ENCODE measurements around the gene B4GALT6.

Gene B4GALT6

DNA sequence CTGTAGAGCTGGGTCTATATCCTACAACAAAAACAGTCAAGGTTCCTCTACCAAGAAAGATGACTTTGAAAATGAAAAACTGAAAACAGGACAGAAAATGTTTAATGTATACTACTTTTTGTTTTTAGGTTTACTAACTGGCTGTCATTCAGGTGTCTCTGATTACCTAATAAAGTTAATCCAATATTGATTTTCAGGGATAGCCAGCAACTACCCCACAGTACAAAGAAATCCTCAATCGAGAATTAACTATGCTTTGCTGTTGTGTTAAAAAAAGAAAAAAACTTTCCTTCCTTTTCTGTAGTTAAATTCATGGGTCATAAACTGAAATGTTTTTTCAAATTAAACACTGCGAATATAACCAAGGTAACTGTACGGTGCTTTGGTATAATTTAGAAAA, 46.9 kb downstream of the B4GALT6 start:
- no peaks in the 10 kb centered on the region for H3K9me3 Mint-ChIP-seq (ENCODE audit: low read depth)
- H3K27ac Mint-ChIP-seq = no peak overlapping the region
- no peak overlapping the region for H3K4me3 Mint-ChIP-seq
- H3K36me3 Mint-ChIP-seq = peaks cover 2% of the 10 kb centered on the region
- H3K27me3 Mint-ChIP-seq = peaks cover 6% of the 10 kb centered on the region
- peaks cover 5% of the 10 kb centered on the region for H3K4me1 Mint-ChIP-seq (ENCODE audit: low read depth)

DNA sequence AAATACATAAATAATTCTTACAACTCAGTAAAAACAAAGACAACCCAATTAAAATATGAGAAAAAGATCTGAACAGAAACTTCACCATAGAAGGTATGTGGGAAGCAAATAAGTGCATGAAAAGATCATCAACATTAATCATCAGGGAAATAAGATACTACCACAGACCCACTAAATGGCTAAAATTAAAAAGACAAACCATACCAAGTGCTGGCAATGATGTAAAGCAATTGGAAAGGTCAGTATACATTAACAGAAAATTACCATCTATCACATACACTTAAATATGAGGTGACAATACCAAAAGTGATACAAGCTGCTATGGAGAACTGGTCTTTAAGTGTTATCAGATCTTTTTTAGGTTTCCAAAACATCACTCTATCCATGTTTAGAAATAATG, 48.0 kb downstream of the B4GALT6 start:
- Mint-ChIP-seq H3K4me1 (ENCODE audit: low read depth) (peaks cover 5% of the 10 kb centered on the region), H3K4me3 (no peak overlapping the region)

DNA sequence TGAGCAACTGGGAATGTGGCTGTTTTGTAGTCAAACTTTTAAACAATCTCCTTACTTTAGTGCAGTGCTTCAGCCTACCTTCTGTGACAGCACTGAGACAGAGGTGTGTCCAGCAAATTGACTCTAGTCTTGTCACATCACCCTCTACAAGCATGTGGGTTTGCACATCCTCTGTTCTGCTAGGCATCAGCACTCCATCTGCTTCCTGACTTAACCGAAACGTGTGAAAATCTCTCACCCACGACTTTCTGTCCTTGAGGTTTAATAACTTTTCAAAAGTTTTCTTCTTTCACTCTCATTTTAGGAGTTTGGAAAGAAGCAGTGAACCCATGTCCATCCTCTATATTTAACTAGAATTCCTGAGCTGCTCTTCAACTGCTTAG, 50.1 kb downstream of the B4GALT6 start:
- H3K27me3 Mint-ChIP-seq = peaks cover 6% of the 10 kb centered on the region
- peaks cover 5% of the 10 kb centered on the region for H3K4me1 Mint-ChIP-seq (ENCODE audit: low read depth)
- no peak overlapping the region for H3K27ac Mint-ChIP-seq
- H3K4me3 Mint-ChIP-seq = no peak overlapping the region
- H3K36me3 Mint-ChIP-seq = peaks cover 2% of the 10 kb centered on the region
- H3K9me3 Mint-ChIP-seq (ENCODE audit: low read depth) = no peaks in the 10 kb centered on the region

More for the DNA sequence above, 48.0 kb downstream of the B4GALT6 start:
- Mint-ChIP-seq H3K36me3 (peaks cover 2% of the 10 kb centered on the region), H3K27me3 (peaks cover 6% of the 10 kb centered on the region), H3K27ac (no peak overlapping the region), H3K9me3 (ENCODE audit: low read depth) (no peaks in the 10 kb centered on the region)

DNA sequence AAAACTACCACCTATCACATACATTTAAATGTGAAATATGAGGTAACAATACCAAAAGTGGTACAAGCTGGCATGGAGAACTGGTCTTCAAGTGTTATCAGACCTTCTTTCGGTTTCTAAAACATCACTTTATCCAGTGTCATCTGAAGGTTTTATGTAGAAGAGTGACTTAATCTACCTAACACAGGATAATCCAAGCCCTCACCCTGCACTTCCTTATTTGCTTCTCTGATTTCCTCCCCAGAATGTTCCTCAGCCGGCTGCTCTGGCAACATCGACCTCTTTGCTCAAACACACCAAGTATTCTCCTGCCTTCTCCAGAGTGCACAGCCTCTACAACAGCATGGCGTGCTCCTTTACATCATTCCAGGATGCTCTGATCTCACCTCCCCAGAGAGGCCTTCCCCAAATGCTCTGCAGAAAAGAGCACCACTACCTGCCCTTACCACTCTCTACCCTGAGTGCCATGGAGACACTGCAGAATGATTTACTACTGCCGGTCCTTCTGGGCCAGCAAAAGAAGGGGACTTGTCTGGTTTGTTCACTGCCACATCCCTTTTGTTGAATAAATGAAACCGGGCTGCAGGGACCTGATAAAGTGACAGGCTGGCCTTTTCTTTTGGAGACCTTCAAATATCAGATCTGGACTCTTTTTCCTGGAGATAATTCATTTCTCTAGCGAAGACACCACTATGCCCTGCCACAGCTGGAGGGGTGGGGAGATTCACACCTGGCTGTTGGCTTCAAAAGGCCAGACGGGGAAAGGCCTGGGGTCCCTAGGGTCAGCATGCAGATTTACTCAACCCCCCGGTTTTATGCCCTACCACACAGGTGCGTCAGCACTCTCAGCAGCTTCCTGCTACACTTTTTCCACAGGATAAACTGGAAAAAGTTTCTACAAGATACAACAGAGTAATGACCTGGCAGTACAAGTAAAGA, 50.7 kb downstream of the B4GALT6 start:
- peaks cover 6% of the 10 kb centered on the region for H3K27me3 Mint-ChIP-seq
- no peak overlapping the region for H3K27ac Mint-ChIP-seq
- no peak overlapping the region for H3K4me3 Mint-ChIP-seq

DNA sequence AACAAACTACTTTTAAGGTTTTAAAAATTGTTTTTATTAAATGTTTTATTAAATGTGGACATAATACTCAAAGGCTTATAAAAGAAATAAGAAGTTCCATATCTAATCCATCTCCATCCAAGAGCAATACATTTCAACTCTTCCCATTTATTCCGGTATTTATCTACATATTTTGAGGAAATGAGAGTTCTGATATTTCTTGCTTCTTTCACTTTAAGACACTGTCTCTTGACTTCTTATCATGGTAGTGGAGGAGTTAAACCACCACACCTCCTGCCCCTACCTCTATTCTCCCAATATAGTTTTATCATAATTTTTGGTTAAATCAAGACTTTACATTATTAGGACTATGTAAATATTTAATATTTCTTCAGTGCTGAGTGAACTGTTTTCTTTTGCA, 52.0 kb downstream of the B4GALT6 start:
- H3K4me3 Mint-ChIP-seq = no peak overlapping the region
- H3K9me3 Mint-ChIP-seq (ENCODE audit: low read depth) = no peaks in the 10 kb centered on the region
- H3K27me3 Mint-ChIP-seq = peaks cover 6% of the 10 kb centered on the region
- H3K27ac Mint-ChIP-seq = no peak overlapping the region
- H3K4me1 Mint-ChIP-seq (ENCODE audit: low read depth) = peaks cover 5% of the 10 kb centered on the region
- peaks cover 2% of the 10 kb centered on the region for H3K36me3 Mint-ChIP-seq

More for the DNA sequence above, 50.7 kb downstream of the B4GALT6 start:
- peaks cover 2% of the 10 kb centered on the region for H3K36me3 Mint-ChIP-seq
- H3K4me1 Mint-ChIP-seq (ENCODE audit: low read depth) = peaks cover 5% of the 10 kb centered on the region
- no peaks in the 10 kb centered on the region for H3K9me3 Mint-ChIP-seq (ENCODE audit: low read depth)

DNA sequence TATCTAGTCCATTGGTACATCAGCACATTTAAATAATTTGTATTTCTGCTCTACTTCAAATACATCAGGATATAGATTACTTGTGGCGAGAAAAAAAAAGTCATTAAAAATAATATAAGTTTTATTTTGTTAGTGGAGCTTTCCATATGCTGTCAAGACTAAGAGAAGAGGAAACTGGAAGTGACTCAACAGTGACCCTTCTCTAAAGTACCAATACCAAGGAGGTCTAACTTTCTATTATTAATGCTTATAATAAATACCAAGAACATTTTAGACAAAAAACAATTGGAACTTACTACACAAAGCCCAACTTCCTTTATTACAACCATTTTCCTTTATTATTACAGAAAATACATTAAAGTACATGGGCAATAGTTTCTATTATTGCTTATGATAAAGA, 52.9 kb downstream of the B4GALT6 start:
- peaks cover 2% of the 10 kb centered on the region for H3K36me3 Mint-ChIP-seq
- no peak overlapping the region for H3K27ac Mint-ChIP-seq

DNA sequence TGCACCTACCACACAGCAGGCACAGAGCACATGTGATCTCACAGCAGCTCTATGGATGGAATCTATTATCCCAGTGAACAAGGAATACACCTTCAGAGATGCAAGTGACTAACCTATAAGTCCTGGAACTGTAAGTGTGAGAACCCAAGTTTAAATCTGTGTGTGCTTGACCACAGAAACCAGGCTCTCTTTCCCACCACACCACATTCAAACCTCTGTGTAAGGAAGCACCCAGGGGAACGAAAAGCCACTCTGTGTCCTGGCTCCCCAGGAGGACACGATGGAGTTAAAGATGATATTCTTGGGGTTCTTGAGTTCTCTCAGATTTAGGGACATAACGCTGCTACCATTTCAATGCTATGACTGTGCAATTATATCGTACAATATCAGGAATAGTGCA, 53.8 kb downstream of the B4GALT6 start:
- peaks cover 3% of the 10 kb centered on the region for H3K27me3 Mint-ChIP-seq
- H3K36me3 Mint-ChIP-seq = no peaks in the 10 kb centered on the region
- H3K27ac Mint-ChIP-seq = no peak overlapping the region
- H3K4me1 Mint-ChIP-seq (ENCODE audit: low read depth) = peaks cover 5% of the 10 kb centered on the region
- no peak overlapping the region for H3K4me3 Mint-ChIP-seq
- no peaks in the 10 kb centered on the region for H3K9me3 Mint-ChIP-seq (ENCODE audit: low read depth)

More for the DNA sequence above, 52.9 kb downstream of the B4GALT6 start:
- Mint-ChIP-seq H3K27me3 (peaks cover 6% of the 10 kb centered on the region), H3K4me3 (no peak overlapping the region), H3K4me1 (ENCODE audit: low read depth) (peaks cover 5% of the 10 kb centered on the region), H3K9me3 (ENCODE audit: low read depth) (no peaks in the 10 kb centered on the region)

DNA sequence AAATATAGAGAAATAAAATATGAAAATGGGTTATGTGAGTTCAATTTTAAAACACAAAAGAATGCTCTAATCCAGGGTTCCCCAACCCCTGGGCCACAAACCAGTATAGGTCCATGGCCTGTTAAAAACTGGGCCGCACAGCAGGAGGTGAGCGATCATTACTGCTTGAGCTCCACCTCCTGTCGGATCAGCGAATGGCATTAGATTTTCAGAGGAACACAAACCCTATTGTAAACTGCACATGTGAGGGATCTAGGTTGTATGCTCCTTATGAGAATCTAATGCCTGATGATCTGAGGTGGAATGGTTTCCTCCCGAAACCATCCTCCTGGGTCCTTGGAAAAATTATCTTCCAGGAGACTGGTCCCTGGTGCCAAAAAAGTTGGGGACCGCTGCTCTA, 58.0 kb downstream of the B4GALT6 start:
- H3K27me3 Mint-ChIP-seq = peaks cover under 1% of the 10 kb centered on the region
- no peaks in the 10 kb centered on the region for H3K36me3 Mint-ChIP-seq

DNA sequence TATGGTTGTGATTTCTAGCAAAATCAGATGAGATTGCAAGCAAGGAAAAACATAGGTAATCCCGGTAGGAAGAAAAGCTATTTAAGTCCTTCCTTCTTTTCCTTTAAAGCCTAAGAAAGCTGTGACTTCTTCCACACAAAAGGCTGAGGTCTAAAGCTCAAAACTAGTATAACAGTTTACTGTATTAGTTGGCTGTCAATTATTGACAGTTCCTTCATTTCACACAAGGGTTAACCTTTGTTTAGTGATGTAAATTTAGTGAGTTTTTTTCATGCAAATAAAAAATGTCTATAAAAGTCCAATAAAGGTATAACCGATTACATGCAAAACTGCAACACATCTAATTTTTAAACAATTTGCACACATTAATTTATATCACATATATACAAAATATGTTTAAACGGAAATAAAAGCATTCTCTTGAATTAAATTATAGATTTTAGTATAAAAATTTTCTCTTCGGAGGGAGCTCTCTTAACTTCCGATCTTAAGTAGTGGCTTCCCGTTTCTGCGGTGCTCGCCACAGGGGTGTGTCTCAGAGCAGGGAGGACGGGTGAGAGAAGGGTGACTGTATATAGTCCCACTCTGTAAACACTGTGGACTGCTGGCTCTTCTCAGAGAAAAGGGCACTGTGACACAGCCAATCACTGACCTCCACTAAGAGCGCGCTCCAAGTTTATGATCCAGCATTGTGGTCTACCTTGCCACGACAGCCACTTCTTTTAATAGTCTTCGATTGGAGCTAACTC, 59.3 kb downstream of the B4GALT6 start:
- H3K27me3 Mint-ChIP-seq = peaks cover 4% of the 10 kb centered on the region
- H3K9me3 Mint-ChIP-seq (ENCODE audit: low read depth) = no peaks in the 10 kb centered on the region
- H3K27ac Mint-ChIP-seq = no peak overlapping the region
- H3K36me3 Mint-ChIP-seq = no peaks in the 10 kb centered on the region
- H3K4me1 Mint-ChIP-seq (ENCODE audit: low read depth) = no peaks in the 10 kb centered on the region
- no peak overlapping the region for H3K4me3 Mint-ChIP-seq

More for the DNA sequence above, 58.0 kb downstream of the B4GALT6 start:
- Mint-ChIP-seq H3K4me1 (ENCODE audit: low read depth) (no peaks in the 10 kb centered on the region), H3K27ac (no peak overlapping the region), H3K9me3 (ENCODE audit: low read depth) (no peaks in the 10 kb centered on the region), H3K4me3 (no peak overlapping the region)

DNA sequence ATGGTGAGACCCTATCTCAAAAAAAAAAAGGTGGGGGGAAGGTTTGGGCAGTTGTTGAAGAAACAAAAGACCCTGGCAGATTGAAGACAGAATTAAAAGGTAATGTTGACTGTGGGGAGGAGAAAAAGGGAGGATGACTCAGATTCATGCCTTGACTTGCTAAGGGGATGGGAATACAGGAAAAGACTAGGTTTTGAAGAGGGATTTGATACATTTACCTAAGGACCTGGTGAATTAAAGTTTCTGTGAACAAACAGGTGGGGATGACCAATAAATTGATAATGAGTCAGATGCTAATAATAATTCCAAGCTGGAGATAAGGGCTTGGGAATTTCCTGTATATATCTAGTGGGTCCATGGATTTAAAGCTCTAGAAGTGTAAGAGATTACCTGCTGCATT, 65.1 kb downstream of the B4GALT6 start:
- Mint-ChIP-seq H3K27me3 (peaks cover 14% of the 10 kb centered on the region), H3K4me1 (ENCODE audit: low read depth) (no peaks in the 10 kb centered on the region), H3K36me3 (no peaks in the 10 kb centered on the region), H3K4me3 (no peak overlapping the region), H3K27ac (no peak overlapping the region), H3K9me3 (ENCODE audit: low read depth) (no peaks in the 10 kb centered on the region)

DNA sequence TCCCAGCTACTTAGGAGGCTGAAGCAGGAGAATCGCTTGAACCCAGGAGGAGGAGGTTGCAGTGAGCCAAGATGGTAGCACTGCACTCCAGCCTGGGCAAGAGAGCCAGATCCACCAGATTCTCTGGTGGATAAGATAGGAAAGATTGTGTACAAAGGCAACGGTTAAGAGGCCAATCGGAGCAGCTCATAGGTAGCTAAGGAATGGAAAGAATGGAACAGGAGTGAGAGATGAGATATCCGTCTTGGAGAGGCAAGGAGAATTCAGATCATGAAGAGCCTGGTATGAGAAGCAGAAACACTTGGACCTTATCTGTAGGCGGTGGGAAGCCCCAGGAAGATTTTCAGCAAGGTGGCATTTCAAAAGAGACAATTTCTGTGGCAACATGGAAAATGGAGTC, 65.6 kb downstream of the B4GALT6 start:
- H3K4me3 Mint-ChIP-seq = no peak overlapping the region
- H3K27ac Mint-ChIP-seq = no peak overlapping the region

DNA sequence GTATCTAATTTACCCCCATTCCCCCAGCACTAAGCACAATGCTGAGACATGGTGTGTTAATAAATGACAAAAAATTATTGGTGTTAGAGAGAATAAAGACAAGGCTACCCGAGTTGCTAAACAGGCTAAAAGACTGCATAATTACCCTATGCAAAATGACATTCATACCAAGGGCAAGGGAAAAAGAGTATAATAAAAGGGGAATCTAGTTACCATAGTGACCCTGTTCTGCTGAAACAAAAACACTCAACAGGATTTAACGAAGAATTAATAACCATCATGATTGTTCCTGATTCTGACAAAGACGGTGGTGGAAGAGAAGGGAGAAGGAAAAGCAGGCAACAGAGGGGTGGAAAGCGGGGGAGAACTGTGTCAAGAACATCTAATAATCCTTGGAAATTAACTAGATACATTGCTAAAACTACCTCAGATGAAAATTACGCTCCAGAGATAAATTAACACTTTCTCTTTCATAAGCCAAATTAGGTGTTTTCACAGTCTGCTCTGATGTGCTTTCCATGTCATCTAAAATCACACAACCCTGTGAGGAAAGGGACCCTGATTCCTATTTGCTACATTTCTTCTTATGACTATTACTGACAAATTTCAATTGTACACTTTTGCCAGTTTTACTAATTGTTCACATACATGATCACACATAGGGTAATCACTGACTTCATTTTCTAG, 67.2 kb downstream of the B4GALT6 start:
- H3K4me1 Mint-ChIP-seq (ENCODE audit: low read depth) = no peaks in the 10 kb centered on the region
- H3K9me3 Mint-ChIP-seq (ENCODE audit: low read depth) = no peaks in the 10 kb centered on the region
- no peak overlapping the region for H3K4me3 Mint-ChIP-seq
- no peak overlapping the region for H3K27ac Mint-ChIP-seq
- peaks cover 14% of the 10 kb centered on the region for H3K27me3 Mint-ChIP-seq
- no peaks in the 10 kb centered on the region for H3K36me3 Mint-ChIP-seq

More for the DNA sequence above, 65.6 kb downstream of the B4GALT6 start:
- Mint-ChIP-seq H3K9me3 (ENCODE audit: low read depth) (no peaks in the 10 kb centered on the region), H3K27me3 (peaks cover 14% of the 10 kb centered on the region), H3K36me3 (no peaks in the 10 kb centered on the region), H3K4me1 (ENCODE audit: low read depth) (no peaks in the 10 kb centered on the region)

DNA sequence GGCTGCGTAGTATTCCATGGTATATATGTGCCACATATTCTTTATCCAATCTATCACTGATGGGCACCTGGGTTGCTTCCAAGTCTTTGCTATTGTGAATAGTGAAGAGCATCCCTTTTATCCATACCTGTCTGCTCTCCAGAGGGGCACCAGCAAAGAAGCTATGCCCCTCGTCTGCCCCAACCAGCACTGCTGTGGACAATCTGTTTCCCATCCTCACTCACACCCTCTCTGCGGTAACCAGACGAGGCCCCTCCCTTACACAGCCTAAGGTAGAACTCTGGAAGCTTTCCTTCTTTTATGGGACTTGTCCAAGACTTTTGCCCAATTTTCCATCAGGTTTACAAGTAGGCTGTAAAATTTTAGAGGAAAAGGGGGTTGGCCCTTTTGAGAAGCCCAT, 67.8 kb downstream of the B4GALT6 start:
- Mint-ChIP-seq H3K9me3 (ENCODE audit: low read depth) (no peaks in the 10 kb centered on the region), H3K36me3 (no peaks in the 10 kb centered on the region), H3K27me3 (peaks cover 14% of the 10 kb centered on the region), H3K4me3 (no peak overlapping the region), H3K4me1 (ENCODE audit: low read depth) (no peaks in the 10 kb centered on the region), H3K27ac (no peak overlapping the region)

DNA sequence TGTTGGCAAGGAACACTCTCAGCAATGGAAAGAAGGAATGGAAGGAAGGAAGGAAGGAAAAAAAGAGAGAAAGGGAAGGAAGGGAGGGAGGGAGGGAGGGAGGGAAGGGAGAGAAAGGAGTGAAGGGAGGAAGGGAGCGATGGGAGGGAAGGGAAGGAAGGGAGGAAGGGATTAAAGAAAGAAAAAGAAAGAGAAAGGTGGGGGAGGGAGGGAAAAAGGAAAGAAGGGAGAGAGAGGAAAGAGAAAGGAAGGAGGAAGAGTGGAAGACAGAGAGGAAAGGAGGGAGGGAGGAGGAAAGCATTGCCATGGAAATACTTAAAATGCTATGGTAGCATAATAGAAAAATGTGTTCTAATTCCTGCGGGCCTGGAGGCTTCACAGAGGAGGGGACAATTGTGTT, 70.3 kb downstream of the B4GALT6 start:
- no peak overlapping the region for H3K27ac Mint-ChIP-seq
- no peaks in the 10 kb centered on the region for H3K9me3 Mint-ChIP-seq (ENCODE audit: low read depth)
- no peaks in the 10 kb centered on the region for H3K36me3 Mint-ChIP-seq
- H3K4me3 Mint-ChIP-seq = no peak overlapping the region
- H3K4me1 Mint-ChIP-seq (ENCODE audit: low read depth) = no peaks in the 10 kb centered on the region
- peaks cover 8% of the 10 kb centered on the region for H3K27me3 Mint-ChIP-seq

DNA sequence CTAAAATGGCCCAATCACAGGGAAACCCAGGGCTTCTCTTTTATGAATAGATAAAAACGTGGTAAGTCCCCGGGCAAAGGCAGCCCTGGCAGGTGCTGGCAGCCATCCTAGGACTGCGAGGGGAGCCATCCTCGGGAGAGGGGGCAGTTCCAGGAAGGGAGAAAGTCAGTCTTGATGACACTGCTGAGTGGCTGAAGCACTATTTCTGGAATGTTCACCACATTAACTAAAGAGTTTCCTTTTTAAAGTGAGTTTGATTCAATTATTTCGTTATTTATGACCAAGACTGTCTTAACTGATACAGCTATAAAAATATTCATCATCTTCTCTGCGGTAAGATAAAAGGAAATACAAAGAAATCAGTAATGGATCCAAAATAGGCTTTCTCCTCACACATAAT, 72.3 kb downstream of the B4GALT6 start:
- H3K4me1 Mint-ChIP-seq (ENCODE audit: low read depth) = no peaks in the 10 kb centered on the region
- H3K4me3 Mint-ChIP-seq = no peak overlapping the region
- H3K9me3 Mint-ChIP-seq (ENCODE audit: low read depth) = no peaks in the 10 kb centered on the region
- no peak overlapping the region for H3K27ac Mint-ChIP-seq
- no peaks in the 10 kb centered on the region for H3K36me3 Mint-ChIP-seq
- peaks cover 2% of the 10 kb centered on the region for H3K27me3 Mint-ChIP-seq
